ENCODE results near the gene HTATIP2. TPM values are rescaled to one million over a fixed set of nuclear protein-coding genes. Genes with fewer than 3 reads are reported as not detected.
"Not testable (repeated sequence)": the region's sequence is repeated elsewhere in the genome, so short reads cannot be mapped to it uniquely, and the experiment has no call there.

Gene HTATIP2
- total RNA-seq, 2 donors from 2014 or later, result 17.1 to 18.8 TPM

- Mint-ChIP-seq H3K4me1 (peaks cover 39% of the 10 kb centered on the region), H3K4me3 (peak overlapping the region; percentile 43), H3K36me3 (ENCODE audit: low read depth) (no peaks in the 10 kb centered on the region), H3K27ac (peak overlapping the region; percentile 47), H3K27me3 (peaks cover 11% of the 10 kb centered on the region)
- ATAC-seq, result peak; percentile 50
- DNase-seq, result no peak
- H3K9me3 ChIP-seq (ENCODE audit: control insufficient read depth, low read length, poor library complexity, severe bottlenecking), result no peaks in the 10 kb centered on the region
These were observed 2.9 kb upstream of the HTATIP2 start for GRCh38 chr11:20360650-20361049.

DNA sequence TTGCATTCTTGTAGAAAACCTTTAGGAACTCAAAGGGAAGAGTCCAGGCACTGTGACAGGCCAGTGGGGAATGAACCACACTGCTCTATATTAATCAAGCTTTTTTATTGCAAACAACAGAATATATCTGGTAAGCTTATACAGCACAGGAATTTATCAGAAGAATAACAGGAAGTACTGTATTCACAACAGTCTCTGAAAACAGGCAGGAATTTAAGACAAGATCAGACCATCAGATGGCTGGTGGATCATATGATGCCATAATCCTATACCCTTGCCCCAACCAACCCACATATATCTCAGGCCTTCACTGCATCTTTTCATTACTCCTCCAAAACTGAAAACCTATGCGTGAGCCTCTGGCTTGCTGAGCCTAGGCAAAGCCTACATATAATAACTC is 1.0 kb upstream of the HTATIP2 start:
- peak overlapping the region; percentile 93 for H3K27ac Mint-ChIP-seq
- peaks cover 49% of the 10 kb centered on the region for H3K4me1 Mint-ChIP-seq
- peak overlapping the region; percentile 93 for H3K4me3 Mint-ChIP-seq
- ATAC-seq (no peak), DNase-seq (no peak)
- H3K36me3 Mint-ChIP-seq (ENCODE audit: low read depth), result no peaks in the 10 kb centered on the region
- peaks cover 2% of the 10 kb centered on the region for H3K27me3 Mint-ChIP-seq
- no peaks in the 10 kb centered on the region for H3K9me3 ChIP-seq (ENCODE audit: control insufficient read depth, low read length, poor library complexity, severe bottlenecking)

- H3K27ac Mint-ChIP-seq, result peak overlapping the region; percentile 93
- peaks cover 50% of the 10 kb centered on the region for H3K4me1 Mint-ChIP-seq
- H3K36me3 Mint-ChIP-seq (ENCODE audit: low read depth), result no peaks in the 10 kb centered on the region
- no peaks in the 10 kb centered on the region for H3K27me3 Mint-ChIP-seq
- H3K4me3 Mint-ChIP-seq, result peak overlapping the region; percentile 93
- no peaks in the 10 kb centered on the region for H3K9me3 ChIP-seq (ENCODE audit: control insufficient read depth, low read length, poor library complexity, severe bottlenecking)
- ATAC-seq (peak; percentile 2), DNase-seq (no peak)
These were observed 390 bp upstream of the HTATIP2 start for GRCh38 chr11:20363149-20363499.

DNA sequence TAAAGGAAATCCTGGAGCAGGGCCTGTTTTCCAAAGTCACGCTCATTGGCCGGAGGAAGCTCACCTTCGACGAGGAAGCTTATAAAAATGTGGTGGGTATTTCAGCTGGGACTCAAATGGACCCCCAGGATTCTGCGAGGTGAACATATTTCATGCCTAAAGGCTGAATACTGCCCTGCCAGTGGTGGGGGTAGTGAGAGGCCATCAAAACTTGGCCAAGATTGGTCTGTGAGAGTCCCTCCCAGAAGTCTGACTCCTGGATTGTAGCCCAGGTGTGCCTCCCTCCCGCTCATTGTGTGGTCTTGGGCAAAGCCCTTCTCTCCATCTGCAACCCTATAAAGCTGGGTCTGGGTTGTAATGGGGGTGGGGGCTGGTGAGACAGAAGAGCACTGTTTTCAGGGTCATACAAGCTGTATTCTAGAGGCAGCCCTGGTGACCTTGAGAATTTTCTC is 853 bp downstream of the HTATIP2 start:
- peak overlapping the region; percentile 93 for H3K4me3 Mint-ChIP-seq
- H3K27me3 Mint-ChIP-seq, result no peaks in the 10 kb centered on the region
- DNase-seq (no peak), ATAC-seq (no peak)
- H3K9me3 ChIP-seq (ENCODE audit: control insufficient read depth, low read length, poor library complexity, severe bottlenecking), result no peaks in the 10 kb centered on the region
- no peaks in the 10 kb centered on the region for H3K36me3 Mint-ChIP-seq (ENCODE audit: low read depth)
- peak overlapping the region; percentile 93 for H3K27ac Mint-ChIP-seq
- peaks cover 53% of the 10 kb centered on the region for H3K4me1 Mint-ChIP-seq

DNA sequence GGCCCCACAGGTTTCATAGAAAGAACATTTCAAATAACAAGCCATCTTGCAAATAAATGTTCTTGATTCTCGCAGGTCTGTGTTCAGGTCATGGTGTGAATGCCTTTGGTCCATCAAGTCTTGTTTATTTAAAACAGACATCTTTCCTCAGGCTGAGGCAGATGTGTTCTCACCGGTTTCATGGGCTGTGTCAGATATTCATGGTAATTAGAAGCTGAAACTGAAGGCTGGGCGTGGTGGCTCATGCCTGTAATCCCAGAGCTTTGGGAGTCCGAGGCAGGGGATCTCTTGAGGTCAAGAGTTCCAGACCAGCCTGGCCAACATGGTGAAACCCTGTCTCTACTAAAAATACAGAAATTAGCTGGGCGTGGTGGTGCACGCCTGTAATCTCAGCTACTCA is 2.0 kb downstream of the HTATIP2 start:
- ATAC-seq, result not testable (repeated sequence)
- peak overlapping the region; percentile 93 for H3K27ac Mint-ChIP-seq

GRCh38 chr11:20367313-20367948 is 3.9 kb downstream of the HTATIP2 start:
- H3K4me1 Mint-ChIP-seq, result peaks cover 35% of the 10 kb centered on the region
- H3K9me3 ChIP-seq (ENCODE audit: control insufficient read depth, low read length, poor library complexity, severe bottlenecking), result no peaks in the 10 kb centered on the region
- DNase-seq (no peak), ATAC-seq (peak; percentile 18)
- H3K27me3 Mint-ChIP-seq, result no peaks in the 10 kb centered on the region
- H3K4me3 Mint-ChIP-seq, result peak overlapping the region; percentile 63
- H3K36me3 Mint-ChIP-seq (ENCODE audit: low read depth), result no peaks in the 10 kb centered on the region
- H3K27ac Mint-ChIP-seq, result peak overlapping the region; percentile 81

More for the DNA sequence above, 2.0 kb downstream of the HTATIP2 start:
- H3K9me3 ChIP-seq (ENCODE audit: control insufficient read depth, low read length, poor library complexity, severe bottlenecking); H3K27me3 Mint-ChIP-seq; H3K36me3 Mint-ChIP-seq (ENCODE audit: low read depth); DNase-seq: not testable (repeated sequence)
- peak overlapping the region; percentile 93 for H3K4me3 Mint-ChIP-seq
- peaks cover 49% of the 10 kb centered on the region for H3K4me1 Mint-ChIP-seq

DNA sequence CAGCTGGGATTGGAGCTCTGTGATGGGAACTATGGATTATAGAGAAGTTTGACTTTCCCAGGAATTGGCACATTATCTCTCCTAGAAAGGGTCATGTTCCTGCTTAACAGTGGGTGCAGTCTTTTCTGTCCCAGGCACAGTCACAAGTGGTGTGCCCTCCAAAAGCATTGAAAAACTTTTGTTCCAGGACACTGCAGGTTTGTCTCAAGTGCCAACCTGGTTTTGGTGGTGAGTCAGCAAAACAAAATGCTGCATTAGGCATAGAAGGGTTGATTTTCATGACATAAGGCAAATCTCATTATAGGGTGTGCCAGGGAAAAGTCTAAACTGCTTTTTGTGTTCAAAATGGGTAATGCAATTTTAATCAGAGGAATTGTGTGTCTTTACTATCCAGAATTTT is 4.9 kb downstream of the HTATIP2 start:
- Mint-ChIP-seq H3K27me3 (no peaks in the 10 kb centered on the region), H3K4me3 (no peak overlapping the region), H3K4me1 (peaks cover 25% of the 10 kb centered on the region), H3K27ac (peak overlapping the region; percentile 37), H3K36me3 (ENCODE audit: low read depth) (no peaks in the 10 kb centered on the region)
- no peak for ATAC-seq
- no peaks in the 10 kb centered on the region for H3K9me3 ChIP-seq (ENCODE audit: control insufficient read depth, low read length, poor library complexity, severe bottlenecking)
- DNase-seq, result no peak

- Mint-ChIP-seq H3K4me1 (peaks cover 26% of the 10 kb centered on the region), H3K27ac (no peak overlapping the region), H3K27me3 (no peaks in the 10 kb centered on the region), H3K4me3 (no peak overlapping the region), H3K36me3 (ENCODE audit: low read depth) (peaks cover 5% of the 10 kb centered on the region)
- ATAC-seq (no peak), DNase-seq (no peak)
- H3K9me3 ChIP-seq (ENCODE audit: control insufficient read depth, low read length, poor library complexity, severe bottlenecking), result no peaks in the 10 kb centered on the region
These were observed 6.3 kb downstream of the HTATIP2 start for GRCh38 chr11:20369826-20370225.

GRCh38 chr11:20372081-20372626 is 8.6 kb downstream of the HTATIP2 start:
- Mint-ChIP-seq H3K36me3 (ENCODE audit: low read depth) (peaks cover 5% of the 10 kb centered on the region), H3K4me3 (no peak overlapping the region), H3K4me1 (peaks cover 16% of the 10 kb centered on the region), H3K27ac (no peak overlapping the region), H3K27me3 (no peaks in the 10 kb centered on the region)
- ATAC-seq, result no peak
- DNase-seq, result no peak
- H3K9me3 ChIP-seq (ENCODE audit: control insufficient read depth, low read length, poor library complexity, severe bottlenecking), result no peaks in the 10 kb centered on the region

GRCh38 chr11:20373147-20373546 is 9.6 kb downstream of the HTATIP2 start:
- no peaks in the 10 kb centered on the region for H3K27me3 Mint-ChIP-seq
- no peaks in the 10 kb centered on the region for H3K9me3 ChIP-seq (ENCODE audit: control insufficient read depth, low read length, poor library complexity, severe bottlenecking)
- no peak overlapping the region for H3K4me3 Mint-ChIP-seq
- H3K4me1 Mint-ChIP-seq, result peaks cover 11% of the 10 kb centered on the region
- peaks cover 5% of the 10 kb centered on the region for H3K36me3 Mint-ChIP-seq (ENCODE audit: low read depth)
- no peak for ATAC-seq
- no peak for DNase-seq
- no peak overlapping the region for H3K27ac Mint-ChIP-seq

DNA sequence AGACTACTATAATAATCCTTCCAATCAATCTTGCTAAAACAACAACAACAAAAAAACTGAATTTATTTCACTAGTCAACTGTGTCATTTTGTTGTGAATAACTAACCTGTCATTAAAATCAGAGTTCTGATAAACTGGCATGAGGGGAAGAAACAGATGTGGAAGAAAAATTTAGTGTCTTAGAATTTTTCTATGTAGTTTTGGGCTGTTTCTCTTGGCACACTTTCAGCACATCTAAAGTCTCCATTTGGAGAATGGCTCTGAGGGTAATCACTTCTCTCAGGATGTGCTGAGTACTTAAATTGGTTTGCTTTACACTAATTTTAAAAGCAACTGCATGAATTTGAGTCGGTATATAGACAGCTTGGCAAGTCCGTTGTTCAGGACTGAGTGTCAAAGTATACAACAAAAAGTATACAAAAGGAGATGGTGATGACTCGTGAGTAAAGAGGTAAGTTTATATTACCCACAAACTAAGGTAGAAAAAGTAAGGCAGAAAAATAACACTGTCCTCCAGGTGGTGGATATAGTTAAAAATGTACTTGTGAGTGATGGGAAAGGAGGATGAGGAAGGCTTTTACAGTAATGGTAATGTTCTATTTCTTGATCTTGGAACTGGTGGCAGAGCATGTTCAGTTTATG is 10.2 kb downstream of the HTATIP2 start:
- Mint-ChIP-seq H3K4me1 (peaks cover 10% of the 10 kb centered on the region), H3K27ac (peak overlapping the region; percentile 57), H3K27me3 (no peaks in the 10 kb centered on the region), H3K36me3 (ENCODE audit: low read depth) (peaks cover 5% of the 10 kb centered on the region), H3K4me3 (no peak overlapping the region)
- H3K9me3 ChIP-seq (ENCODE audit: control insufficient read depth, low read length, poor library complexity, severe bottlenecking), result no peaks in the 10 kb centered on the region
- DNase-seq (no peak), ATAC-seq (no peak)

DNA sequence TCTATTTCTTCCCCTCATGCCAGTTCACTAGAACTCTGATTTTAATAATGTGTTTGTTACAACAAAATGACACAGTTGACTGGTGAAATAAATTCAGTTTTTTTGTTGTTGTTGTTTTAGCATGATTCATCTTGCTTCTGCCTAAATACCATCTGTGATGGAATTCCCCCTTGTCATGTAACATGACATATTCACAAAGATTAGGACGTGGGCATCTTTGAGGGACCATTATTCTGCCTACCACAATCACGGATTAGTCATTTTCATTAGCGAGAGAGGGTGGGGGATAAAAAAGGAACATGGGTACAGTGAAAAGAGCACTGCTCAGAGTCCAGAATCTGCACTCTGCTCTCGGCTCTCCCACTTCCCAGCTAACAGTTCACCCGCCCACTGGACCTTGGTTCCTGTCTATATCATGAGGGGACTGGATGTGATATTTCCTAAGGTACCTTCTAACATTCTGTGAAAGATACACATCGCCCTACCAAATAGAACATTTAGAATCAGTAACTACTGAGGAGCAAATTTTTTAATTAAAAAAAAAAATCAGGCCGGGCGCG is 11.3 kb downstream of the HTATIP2 start:
- ATAC-seq (no peak), DNase-seq (no peak)
- Mint-ChIP-seq H3K27me3 (no peaks in the 10 kb centered on the region), H3K4me1 (peaks cover 9% of the 10 kb centered on the region), H3K36me3 (ENCODE audit: low read depth) (peaks cover 5% of the 10 kb centered on the region), H3K27ac (peak overlapping the region; percentile 57), H3K4me3 (no peak overlapping the region)
- H3K9me3 ChIP-seq (ENCODE audit: control insufficient read depth, low read length, poor library complexity, severe bottlenecking), result no peaks in the 10 kb centered on the region

GRCh38 chr11:20376162-20376730 is 12.7 kb downstream of the HTATIP2 start:
- H3K27ac Mint-ChIP-seq, result peak overlapping the region; percentile 51
- ATAC-seq, result no peak
- no peaks in the 10 kb centered on the region for H3K9me3 ChIP-seq (ENCODE audit: control insufficient read depth, low read length, poor library complexity, severe bottlenecking)
- no peak for DNase-seq
- no peak overlapping the region for H3K4me3 Mint-ChIP-seq
- peaks cover 9% of the 10 kb centered on the region for H3K4me1 Mint-ChIP-seq
- H3K36me3 Mint-ChIP-seq (ENCODE audit: low read depth), result peaks cover 5% of the 10 kb centered on the region
- H3K27me3 Mint-ChIP-seq, result no peaks in the 10 kb centered on the region

All from T-helper 17 cell (primary cell).